Keratinocyte (primary cell): ENCODE data around the gene STRN4. TPM values are rescaled to one million over a fixed set of nuclear protein-coding genes. Genes with fewer than 3 reads are reported as not detected.

Experiments used
- DNase-seq: peaks from one replicate; pipeline ENCODE4 v3.0.0-alpha.2; 2011; ENCODE audit warnings: low read depth, missing footprints, low spot score
- FAIRE-seq: peaks from 2 replicates; lab custom pipeline; 2011; peaks lifted over from hg19 to GRCh38; lab: Jason Lieb, UNC
- H2AFZ ChIP-seq: 2 replicates; pipeline ENCODE4 v1.6.0; 2012; ENCODE audit warnings: low read length, control low read depth, inconsistent platforms; ENCODE audit not compliant: control insufficient read depth
- H3K27ac ChIP-seq: 2 replicates; pipeline ENCODE4 v1.5.1; 2011; ENCODE audit warnings: low read length; ENCODE audit not compliant: control insufficient read depth, insufficient read depth
- H3K27me3 ChIP-seq: 3 replicates; pipeline ENCODE4 v1.6.0; 2011; ENCODE audit warnings: low read length; ENCODE audit not compliant: control insufficient read depth, insufficient read depth; ENCODE audit errors: extremely low read depth
- H3K36me3 ChIP-seq, 2 experiments: 2 replicates in 1 of 2; 3 replicates in 1 of 2; pipeline ENCODE4 v1.5.1; 2011; ENCODE audit warnings: low read length in 2 of 2, mild to moderate bottlenecking in 1 of 2; ENCODE audit not compliant: control insufficient read depth in 2 of 2, insufficient read depth in 2 of 2; ENCODE audit errors: extremely low read depth in 1 of 2
- H3K4me1 ChIP-seq: 3 replicates; pipeline ENCODE4 v1.5.1; 2011; ENCODE audit warnings: low read length; ENCODE audit not compliant: control insufficient read depth, insufficient read depth; ENCODE audit errors: extremely low read depth
- H3K4me2 ChIP-seq: 3 replicates; pipeline ENCODE4 v1.6.0; 2011; ENCODE audit warnings: low read depth, low read length; ENCODE audit not compliant: control insufficient read depth, insufficient read depth; ENCODE audit errors: extremely low read depth
- H3K4me3 ChIP-seq, 3 experiments: fragments of 200-600 bp in 1 of 3; sonication (generic) in 1 of 3; 2 replicates in 2 of 3; 3 replicates in 1 of 3; pipeline ENCODE4 v1.5.1; 2011 to 2016; ENCODE audit warnings: low read length in 3 of 3, mild to moderate bottlenecking in 3 of 3, control low read depth in 2 of 3, inconsistent platforms in 1 of 3, low read depth in 1 of 3, mixed read lengths in 1 of 3, mixed run types in 1 of 3, moderate library complexity in 1 of 3; ENCODE audit not compliant: control insufficient read depth in 2 of 3, insufficient read depth in 2 of 3; ENCODE audit errors: extremely low read depth in 1 of 3
- H3K79me2 ChIP-seq: 2 replicates; pipeline ENCODE4 v1.6.0; 2012; ENCODE audit warnings: low read length; ENCODE audit not compliant: control insufficient read depth, insufficient read depth
- H3K9ac ChIP-seq: 3 replicates; pipeline ENCODE4 v1.6.0; 2011; ENCODE audit warnings: low read length; ENCODE audit not compliant: control insufficient read depth, insufficient read depth; ENCODE audit errors: extremely low read depth
- H3K9me1 ChIP-seq: 3 replicates; pipeline ENCODE4 v1.6.0; 2011; ENCODE audit warnings: low read length; ENCODE audit not compliant: control insufficient read depth, insufficient read depth; ENCODE audit errors: extremely low read depth
- H3K9me3 ChIP-seq: 2 replicates; pipeline ENCODE4 v1.5.1; 2012; ENCODE audit warnings: low read depth, low read length; ENCODE audit not compliant: control insufficient read depth
- H4K20me1 ChIP-seq: 3 replicates; pipeline ENCODE4 v1.6.0; 2011; ENCODE audit warnings: low read length; ENCODE audit not compliant: control insufficient read depth, insufficient read depth; ENCODE audit errors: extremely low read depth
- CTCF ChIP-seq, 3 experiments: IDR thresholded peaks in 1 of 3; conservative IDR thresholded peaks in 1 of 3; optimal IDR thresholded peaks in 1 of 3; 2 replicates in 2 of 3; 3 replicates in 1 of 3; pipeline versions ENCODE3 to v1.5.1; 2011; ENCODE audit warnings: low read length in 3 of 3, mild to moderate bottlenecking in 3 of 3, moderate library complexity in 2 of 3, control low read depth in 1 of 3, inconsistent platforms in 1 of 3; ENCODE audit not compliant: insufficient read depth in 2 of 3; ENCODE audit errors: extremely low read depth in 1 of 3
- EZH2 ChIP-seq: IDR thresholded peaks from one replicate; pipeline ENCODE4 v1.6.1; 2012; ENCODE audit warnings: inconsistent platforms, mild to moderate bottlenecking, low read length, moderate library complexity
- dilution Hi-C: fragments of 300-500 bp; cut with MboI; formaldehyde crosslinking; loops from one replicate; pipeline ENCODE4 v1.7.0; 2020; ENCODE audit warnings: low sequenced_read_pairs; ENCODE audit not compliant: extremely low pct_ligation_motif_present
- polyA plus RNA-seq, 5 experiments: library from polyadenylated mRNA; depleted of rRNA in 3 of 5; stranded (reverse) in 3 of 5; stranded (forward) in 1 of 5; unstranded in 1 of 5; fragments of >200 nt; gene quantifications; 1 replicate in 1 of 5; 2 replicates in 3 of 5; 3 replicates in 1 of 5; pipeline versions ENCODE4 v1.2.1 to v1.2.3, GENCODE V29; 2011 to 2012; ENCODE audit warnings: missing spikeins in 2 of 5, low read depth in 1 of 5, low replicate concordance in 1 of 5

Gene STRN4
- polyA plus RNA-seq, 1 donor (not counting 4 experiments of a cell fraction or from before 2014, with no cell fraction given): 37.3 TPM

DNA sequence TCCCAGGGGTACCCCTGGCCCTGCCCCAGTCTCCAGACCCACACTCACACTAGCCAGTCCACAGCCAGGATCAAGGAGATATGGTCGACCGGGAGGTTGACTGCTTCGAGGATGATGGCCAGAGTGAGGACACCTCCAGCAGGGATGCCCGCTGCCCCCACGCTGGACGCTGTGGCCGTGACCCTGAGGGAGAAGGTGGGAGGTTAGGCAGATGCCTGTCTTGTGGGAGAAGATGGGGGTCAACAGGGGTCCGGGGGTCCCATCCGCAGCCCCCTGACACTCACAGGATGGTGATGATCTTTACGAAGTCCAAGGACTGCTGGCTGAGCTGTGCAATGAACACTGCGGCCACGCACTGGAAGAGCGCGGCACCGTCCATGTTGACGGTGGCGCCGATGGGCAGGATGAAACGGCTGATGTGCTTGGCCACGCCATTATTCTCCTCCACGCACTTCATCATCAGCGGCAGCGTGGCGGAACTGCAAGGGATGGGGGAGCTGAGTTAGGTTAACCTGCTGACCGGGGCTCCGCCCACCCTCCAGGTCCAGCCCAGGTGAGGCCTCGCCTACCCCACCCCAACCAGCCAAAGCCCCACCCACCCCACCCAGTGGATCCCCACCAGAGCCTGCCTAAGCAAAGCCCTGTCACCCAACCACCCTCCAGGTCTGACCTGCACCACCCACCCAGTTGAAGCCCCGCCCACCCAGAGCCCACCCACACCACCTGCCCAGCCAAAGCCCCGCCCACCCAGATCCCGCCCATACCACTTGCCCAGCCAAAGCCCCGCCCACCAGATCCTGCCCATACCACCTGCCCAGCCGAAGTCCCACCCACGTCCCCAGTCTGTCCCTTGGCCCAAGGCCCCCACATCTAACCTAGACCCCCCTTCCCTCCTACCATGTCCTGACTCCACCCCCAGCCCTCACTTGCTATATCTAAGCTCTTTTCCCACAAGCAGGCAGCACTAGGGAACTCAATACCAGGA is 31.0 kb upstream of the STRN4 start:
- H3K27me3 ChIP-seq: no peaks in the 10 kb centered on the region
- H4K20me1 ChIP-seq: peaks cover 16% of the 10 kb centered on the region
- H3K4me2 ChIP-seq: no peak overlapping the region
- H3K9ac ChIP-seq: no peak overlapping the region
- DNase-seq (no peak), FAIRE-seq (no peak)
- peaks cover 27% of the 10 kb centered on the region for H3K79me2 ChIP-seq
- peaks cover 31 to 39% of the 10 kb centered on the region in 2 experiments for H3K36me3 ChIP-seq
- TF ChIP-seq CTCF (optimal IDR thresholded peaks at IDR 0.05 in 1 of 3, IDR thresholded peaks at IDR 0.05 in 1 of 3, conservative IDR thresholded peaks at IDR 0.05 in 1 of 3; ENCODE audit: extremely low read depth in 1 of 3, insufficient read depth in 2 of 3, low read length in 3 of 3) (no peak), EZH2 (no peak)
- H2AFZ ChIP-seq: no peak overlapping the region
- peaks cover 11% of the 10 kb centered on the region for H3K4me1 ChIP-seq
- H3K9me1 ChIP-seq: no peaks in the 10 kb centered on the region
- no peaks in the 10 kb centered on the region for H3K9me3 ChIP-seq
- H3K27ac ChIP-seq: no peak overlapping the region
- dilution Hi-C loops: no loop called here
- no peak overlapping the region for H3K4me3 ChIP-seq

DNA sequence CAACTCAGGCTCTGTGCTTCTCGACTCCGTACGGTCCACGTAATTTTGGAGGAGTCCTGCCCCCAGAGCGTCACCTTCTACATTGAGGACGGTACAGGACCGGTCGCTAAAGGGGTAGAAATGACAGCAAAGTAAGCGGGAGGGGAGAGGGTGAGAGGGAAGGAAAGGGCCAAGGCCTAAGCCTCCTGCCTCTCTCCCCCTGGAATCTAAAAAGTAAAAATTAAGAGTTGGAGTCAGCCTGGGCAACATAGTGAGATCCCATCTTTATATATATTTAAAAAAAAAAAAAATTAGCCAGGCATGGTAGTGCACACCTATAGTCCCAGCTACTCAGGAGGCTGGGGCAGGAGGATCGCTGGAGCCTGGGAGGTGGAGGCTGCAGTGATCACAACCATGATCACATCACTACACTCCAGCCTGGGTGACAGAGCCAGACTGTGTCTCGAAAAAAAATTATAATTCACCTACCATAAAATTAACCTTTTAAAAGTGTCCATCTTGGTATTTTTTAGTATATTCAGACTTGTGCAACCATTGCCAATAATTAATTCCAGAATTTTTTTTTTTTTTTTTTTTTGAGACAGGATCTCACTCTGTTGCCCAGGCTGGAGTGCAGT is 29.5 kb upstream of the STRN4 start:
- FAIRE-seq: no peak
- Histone ChIP-seq H4K20me1 (peaks cover 14% of the 10 kb centered on the region), H3K4me3 (no peak overlapping the region), H3K79me2 (peaks cover 19% of the 10 kb centered on the region), H2AFZ (no peak overlapping the region), H3K9me1 (no peaks in the 10 kb centered on the region), H3K9me3 (no peaks in the 10 kb centered on the region), H3K4me1 (peaks cover 2% of the 10 kb centered on the region), H3K27ac (no peak overlapping the region), H3K4me2 (no peak overlapping the region), H3K9ac (no peak overlapping the region), H3K27me3 (no peaks in the 10 kb centered on the region), H3K36me3 (peaks cover 28 to 33% of the 10 kb centered on the region in 2 experiments)
- TF ChIP-seq CTCF (optimal IDR thresholded peaks at IDR 0.05 in 1 of 3, IDR thresholded peaks at IDR 0.05 in 1 of 3, conservative IDR thresholded peaks at IDR 0.05 in 1 of 3; ENCODE audit: extremely low read depth in 1 of 3, insufficient read depth in 2 of 3, low read length in 3 of 3) (no peak), EZH2 (no peak)
- dilution Hi-C loops: no loop called here
- no peak for DNase-seq
